ENCODE measurements around the gene AMER2.

The AMER2 gene

DNA sequence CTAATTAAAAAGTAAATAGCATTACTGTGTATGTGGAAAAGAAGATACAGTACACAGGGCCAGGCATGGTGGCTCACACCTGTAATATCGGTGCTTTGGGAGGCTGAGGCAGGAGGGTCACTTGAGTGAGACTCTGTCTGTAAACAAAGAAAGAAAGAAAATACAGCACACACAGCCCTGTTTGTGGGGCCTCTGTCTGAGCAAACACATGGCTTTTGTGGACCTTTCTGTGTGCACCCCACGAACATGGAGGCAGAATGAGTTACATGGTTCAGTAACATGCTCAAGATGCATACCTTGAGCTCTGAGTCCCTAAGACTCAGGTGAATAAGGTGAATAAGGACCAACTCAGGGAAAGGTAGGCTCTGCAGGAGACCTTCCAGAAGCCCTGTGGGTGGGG lies 20.0 kb upstream of the AMER2 start:
- H3K27ac ChIP-seq = peak overlapping the region; percentile 90
- H3K9me3 ChIP-seq (ENCODE audit: severe bottlenecking) = peaks cover 19% of the 10 kb centered on the region
- H3K4me3 ChIP-seq (ENCODE audit: low read depth, low read length) = no peak overlapping the region
- no peaks in the 10 kb centered on the region for H3K27me3 ChIP-seq (ENCODE audit: insufficient read depth, low read depth, severe bottlenecking)
- DNase-seq = no peak
- H3K36me3 ChIP-seq = peaks cover 9% of the 10 kb centered on the region
- TF ChIP-seq, protein P1, sequence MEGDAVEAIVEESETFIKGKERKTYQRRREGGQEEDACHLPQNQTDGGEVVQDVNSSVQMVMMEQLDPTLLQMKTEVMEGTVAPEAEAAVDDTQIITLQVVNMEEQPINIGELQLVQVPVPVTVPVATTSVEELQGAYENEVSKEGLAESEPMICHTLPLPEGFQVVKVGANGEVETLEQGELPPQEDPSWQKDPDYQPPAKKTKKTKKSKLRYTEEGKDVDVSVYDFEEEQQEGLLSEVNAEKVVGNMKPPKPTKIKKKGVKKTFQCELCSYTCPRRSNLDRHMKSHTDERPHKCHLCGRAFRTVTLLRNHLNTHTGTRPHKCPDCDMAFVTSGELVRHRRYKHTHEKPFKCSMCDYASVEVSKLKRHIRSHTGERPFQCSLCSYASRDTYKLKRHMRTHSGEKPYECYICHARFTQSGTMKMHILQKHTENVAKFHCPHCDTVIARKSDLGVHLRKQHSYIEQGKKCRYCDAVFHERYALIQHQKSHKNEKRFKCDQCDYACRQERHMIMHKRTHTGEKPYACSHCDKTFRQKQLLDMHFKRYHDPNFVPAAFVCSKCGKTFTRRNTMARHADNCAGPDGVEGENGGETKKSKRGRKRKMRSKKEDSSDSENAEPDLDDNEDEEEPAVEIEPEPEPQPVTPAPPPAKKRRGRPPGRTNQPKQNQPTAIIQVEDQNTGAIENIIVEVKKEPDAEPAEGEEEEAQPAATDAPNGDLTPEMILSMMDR (IDR thresholded peaks at IDR 0.05; ENCODE audit: low read depth, low read length) = no peak

DNA sequence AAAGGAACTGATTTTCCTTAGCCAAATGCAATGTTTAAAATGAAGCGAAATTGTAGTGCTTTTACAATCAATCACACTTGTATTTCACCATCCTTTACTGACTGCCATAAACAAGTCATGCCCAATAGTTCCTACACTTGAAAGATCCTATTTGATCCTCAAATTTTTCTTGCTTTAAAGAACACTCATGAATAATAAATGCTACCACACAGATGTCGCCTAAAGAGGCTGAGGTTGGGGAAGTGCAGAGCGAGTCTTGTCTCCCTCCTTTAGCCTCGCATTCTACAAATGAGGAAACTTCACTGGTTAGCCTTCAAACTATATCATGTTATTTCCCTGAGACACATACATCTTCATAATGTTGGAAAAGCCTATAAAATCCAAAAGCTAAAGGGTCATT lies 18.7 kb upstream of the AMER2 start:
- TF ChIP-seq, protein P1 (IDR thresholded peaks at IDR 0.05; ENCODE audit: low read depth, low read length) = no peak
- peaks cover 9% of the 10 kb centered on the region for H3K36me3 ChIP-seq
- peak overlapping the region; percentile 90 for H3K27ac ChIP-seq

DNA sequence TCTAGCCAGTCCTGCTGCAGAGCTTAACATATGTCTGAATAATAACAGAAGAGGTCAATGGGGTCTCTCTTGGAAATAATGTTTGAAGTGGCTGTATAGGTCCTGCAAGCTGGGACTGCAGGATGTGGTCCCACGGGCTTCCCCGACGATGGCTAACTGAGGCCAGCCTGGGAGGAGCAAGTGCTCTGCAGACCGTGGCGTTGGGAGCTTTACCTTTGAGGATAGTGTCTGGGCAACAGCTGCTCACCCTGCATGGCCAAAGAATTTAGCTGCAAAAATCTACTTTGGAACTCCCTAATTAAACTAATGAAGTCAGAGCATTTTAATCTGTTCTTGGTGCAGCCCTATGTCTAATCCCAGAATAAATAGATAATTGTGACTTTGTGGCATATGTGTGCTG lies 18.2 kb upstream of the AMER2 start:
- H3K36me3 ChIP-seq = peaks cover 9% of the 10 kb centered on the region
- peak overlapping the region; percentile 90 for H3K27ac ChIP-seq
- H3K27me3 ChIP-seq (ENCODE audit: insufficient read depth, low read depth, severe bottlenecking) = no peaks in the 10 kb centered on the region
- TF ChIP-seq, protein P1 (IDR thresholded peaks at IDR 0.05; ENCODE audit: low read depth, low read length) = no peak
- DNase-seq = peak; percentile 99
- peaks cover 11% of the 10 kb centered on the region for H3K9me3 ChIP-seq (ENCODE audit: severe bottlenecking)
- H3K4me3 ChIP-seq (ENCODE audit: low read depth, low read length) = no peak overlapping the region; the same call in none of the 2 replicates

More for the DNA sequence above, 18.7 kb upstream of the AMER2 start:
- Histone ChIP-seq H3K4me3 (ENCODE audit: low read depth, low read length) (peak overlapping the region; percentile 10; the same call in 1 of the 2 replicates), H3K27me3 (ENCODE audit: insufficient read depth, low read depth, severe bottlenecking) (no peaks in the 10 kb centered on the region), H3K9me3 (ENCODE audit: severe bottlenecking) (peaks cover 15% of the 10 kb centered on the region)
- peak; percentile 48 for DNase-seq

DNA sequence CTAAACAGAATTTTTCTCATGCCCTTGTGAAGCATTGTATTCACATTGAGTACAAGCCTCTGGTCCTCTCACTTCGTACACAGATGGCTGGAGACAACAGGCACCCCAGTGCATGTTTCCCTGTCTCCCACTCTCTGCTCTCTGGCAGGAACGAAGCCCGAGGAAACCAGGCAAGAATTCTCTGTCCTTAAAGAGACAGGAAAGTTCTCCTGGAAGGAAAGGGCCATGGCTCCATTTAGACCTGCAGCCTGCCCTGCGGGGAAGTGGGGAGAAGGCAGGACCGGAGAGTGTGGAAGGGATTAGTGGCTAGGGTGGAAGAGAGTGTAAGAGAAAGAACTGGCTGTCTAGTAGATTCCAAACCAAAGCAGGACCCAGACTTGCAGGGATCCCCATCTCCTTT lies 15.5 kb upstream of the AMER2 start:
- H3K4me3 ChIP-seq (ENCODE audit: low read depth, low read length) = no peak overlapping the region
- peak overlapping the region; percentile 90 for H3K27ac ChIP-seq
- TF ChIP-seq, protein P1 (IDR thresholded peaks at IDR 0.05; ENCODE audit: low read depth, low read length) = no peak
- DNase-seq = no peak
- H3K36me3 ChIP-seq = peaks cover 22% of the 10 kb centered on the region
- no peaks in the 10 kb centered on the region for H3K9me3 ChIP-seq (ENCODE audit: severe bottlenecking)
- H3K27me3 ChIP-seq (ENCODE audit: insufficient read depth, low read depth, severe bottlenecking) = no peaks in the 10 kb centered on the region

DNA sequence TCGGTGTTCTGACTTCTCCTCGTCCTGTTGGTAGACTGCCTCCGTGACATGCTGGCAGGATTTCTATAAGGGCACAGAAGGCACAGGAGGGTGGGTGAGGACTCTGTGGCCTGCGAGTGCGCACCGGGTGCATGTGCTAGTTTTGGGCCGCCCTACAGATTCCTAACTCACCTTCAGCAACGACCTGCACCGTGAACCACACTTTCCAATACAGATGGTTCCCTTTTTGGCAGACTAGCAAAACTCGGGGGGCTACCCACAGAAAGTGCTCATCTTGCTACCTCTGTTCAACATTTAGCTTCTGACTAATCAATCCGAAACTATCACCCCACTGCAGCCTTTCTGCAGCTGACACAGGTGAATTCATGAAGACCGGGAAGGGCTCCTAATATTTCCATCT lies 14.1 kb upstream of the AMER2 start:
- TF ChIP-seq, protein P1 (IDR thresholded peaks at IDR 0.05; ENCODE audit: low read depth, low read length) = no peak
- DNase-seq = no peak
- Histone ChIP-seq H3K27ac (peak overlapping the region; percentile 26), H3K27me3 (ENCODE audit: insufficient read depth, low read depth, severe bottlenecking) (no peaks in the 10 kb centered on the region), H3K36me3 (peaks cover 17% of the 10 kb centered on the region), H3K9me3 (ENCODE audit: severe bottlenecking) (no peaks in the 10 kb centered on the region), H3K4me3 (ENCODE audit: low read depth, low read length) (no peak overlapping the region)

DNA sequence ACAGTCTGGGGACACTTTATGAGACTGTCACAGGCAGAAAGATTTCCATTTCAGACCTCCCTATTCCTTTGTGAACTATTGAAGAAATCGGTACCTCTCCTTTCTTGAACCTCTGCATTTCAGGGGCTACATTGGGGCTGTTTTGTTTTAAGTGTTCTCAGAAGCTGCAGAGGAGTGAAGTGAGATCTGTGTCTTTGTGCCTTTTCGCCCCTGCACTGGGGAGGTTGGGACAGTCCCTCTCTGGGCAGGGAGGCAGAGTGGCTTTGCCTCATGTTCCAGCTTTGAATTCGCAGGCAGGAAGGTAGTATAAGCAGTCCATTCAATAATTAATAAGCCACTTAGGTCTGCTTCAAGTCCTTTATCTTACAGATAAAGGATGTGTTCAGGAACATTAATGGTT lies 9.5 kb upstream of the AMER2 start:
- peak; percentile 56 for DNase-seq
- Histone ChIP-seq H3K27ac (peak overlapping the region; percentile 95), H3K9me3 (ENCODE audit: severe bottlenecking) (no peaks in the 10 kb centered on the region), H3K4me3 (ENCODE audit: low read depth, low read length) (peak overlapping the region; percentile 56), H3K36me3 (peaks cover 12% of the 10 kb centered on the region), H3K27me3 (ENCODE audit: insufficient read depth, low read depth, severe bottlenecking) (no peaks in the 10 kb centered on the region)
- TF ChIP-seq, protein P1 (IDR thresholded peaks at IDR 0.05; ENCODE audit: low read depth, low read length) = no peak
